Fibroblast of lung (primary cell): ENCODE measurements around the gene TWSG1. TPM values are rescaled to one million over a fixed set of nuclear protein-coding genes. Genes with fewer than 3 reads are reported as not detected.

ENCODE experiments used
- DNase-seq, 2 donors: peaks; one replicate each; pipeline versions ENCODE4 v3.0.0 to v3.0.0-alpha.2; 2010; ENCODE audit warnings: low read depth in 2 of 2
- H2AFZ ChIP-seq: 2 replicates; pipeline ENCODE4 v1.5.1; 2012; ENCODE audit warnings: low read length, control low read depth, inconsistent platforms
- H3K27ac ChIP-seq: 2 replicates; pipeline ENCODE4 v1.5.1; 2011; ENCODE audit warnings: low read length, control low read depth; ENCODE audit not compliant: insufficient read depth
- H3K27me3 ChIP-seq: 2 replicates; pipeline ENCODE4 v1.5.1; 2011; ENCODE audit warnings: mild to moderate bottlenecking, low read length; ENCODE audit not compliant: control insufficient read depth, insufficient read depth
- H3K36me3 ChIP-seq: 2 replicates; pipeline ENCODE4 v1.5.1; 2011; ENCODE audit warnings: low read length; ENCODE audit not compliant: control insufficient read depth, insufficient read depth
- H3K4me1 ChIP-seq: 2 replicates; pipeline ENCODE4 v1.5.1; 2011; ENCODE audit warnings: low read length; ENCODE audit not compliant: control insufficient read depth, insufficient read depth; ENCODE audit errors: extremely low read depth
- H3K4me2 ChIP-seq: 2 replicates; pipeline ENCODE4 v1.5.1; 2011; ENCODE audit warnings: low read length, control low read depth; ENCODE audit not compliant: insufficient read depth; ENCODE audit errors: extremely low read depth
- H3K4me3 ChIP-seq, 4 experiments: fragments of 200-600 bp in 1 of 4; sonication (generic) in 1 of 4; replicated peaks in 1 of 4; 2 replicates each; pipeline ENCODE4 v1.5.1; 2011 to 2016; ENCODE audit warnings: low read length in 4 of 4, low read depth in 3 of 4, mild to moderate bottlenecking in 3 of 4, control low read depth in 2 of 4, inconsistent platforms in 1 of 4, mixed read lengths in 1 of 4; ENCODE audit not compliant: insufficient read depth in 1 of 4; ENCODE audit errors: control extremely low read depth in 1 of 4
- H3K79me2 ChIP-seq: 2 replicates; pipeline ENCODE4 v1.5.1; 2012; ENCODE audit warnings: mild to moderate bottlenecking, low read length, inconsistent platforms; ENCODE audit not compliant: control insufficient read depth, insufficient read depth
- H3K9ac ChIP-seq: 2 replicates; pipeline ENCODE4 v1.5.1; 2011; ENCODE audit warnings: mild to moderate bottlenecking, low read length, control low read depth; ENCODE audit not compliant: insufficient read depth
- H3K9me3 ChIP-seq: 2 replicates; pipeline ENCODE4 v1.5.1; 2012; ENCODE audit warnings: low read depth, low read length; ENCODE audit not compliant: control insufficient read depth, insufficient read depth
- H4K20me1 ChIP-seq: 2 replicates; pipeline ENCODE4 v1.5.1; 2011; ENCODE audit warnings: low read length; ENCODE audit not compliant: control insufficient read depth, insufficient read depth; ENCODE audit errors: extremely low read depth
- CTCF ChIP-seq, 2 donors: IDR thresholded peaks in 1 of 2; conservative IDR thresholded peaks in 1 of 2; 1 replicate in 1 of 2; 2 replicates in 1 of 2; pipeline ENCODE4 v1.5.1; 2011 to 2012; ENCODE audit warnings: low read length in 2 of 2, control low read depth in 1 of 2, inconsistent platforms in 1 of 2, low read depth in 1 of 2, mild to moderate bottlenecking in 1 of 2
- EZH2 ChIP-seq: IDR thresholded peaks from 2 replicates; pipeline ENCODE4 v1.5.1; 2012; ENCODE audit warnings: low read length, control low read depth, mild to moderate bottlenecking; ENCODE audit errors: missing control alignments
- polyA plus RNA-seq, 2 donors: library from polyadenylated mRNA; depleted of rRNA in 1 of 2; stranded (reverse) in 1 of 2; unstranded in 1 of 2; fragments of >200 nt; gene quantifications; 2 replicates each; pipeline ENCODE4 v1.2.1, GENCODE V29; 2011 to 2012; ENCODE audit warnings: missing spikeins in 1 of 2
- total RNA-seq: library from RNA; depleted of rRNA; stranded (reverse); fragments of >200 nt; gene quantifications from 2 replicates; pipeline ENCODE4 v1.2.1, GENCODE V29; 2014

TWSG1 gene
- total and polyA plus RNA-seq, 2 donors (not counting 1 experiment from before 2014, with no cell fraction given): 188 to 216 TPM

DNA sequence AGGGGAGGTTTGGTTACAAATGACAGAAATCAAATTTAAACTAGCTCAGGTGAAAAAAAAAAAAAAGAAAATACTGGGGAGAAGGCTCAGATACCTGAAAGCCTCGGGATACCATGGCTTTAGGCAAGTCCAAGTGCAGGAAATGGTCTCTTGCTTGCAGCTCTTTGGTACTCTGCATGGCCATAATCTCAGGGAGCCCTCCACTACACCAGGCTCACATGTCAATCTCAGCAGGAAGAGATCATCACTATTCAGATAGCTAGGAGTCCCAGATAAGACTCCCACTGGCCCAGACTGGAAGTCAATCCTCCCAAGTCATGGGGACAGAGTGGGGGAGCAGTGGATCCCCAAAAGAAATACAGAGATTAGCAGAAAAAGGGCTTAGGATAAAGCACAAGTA is 75.9 kb downstream of the TWSG1 start:
- H3K79me2 ChIP-seq: no peaks in the 10 kb centered on the region
- H2AFZ ChIP-seq: no peak overlapping the region
- no peaks in the 10 kb centered on the region for H3K9me3 ChIP-seq
- H3K4me3 ChIP-seq: no peak overlapping the region
- H3K27ac ChIP-seq: no peak overlapping the region
- H3K4me1 ChIP-seq: no peaks in the 10 kb centered on the region
- no peak for DNase-seq
- H3K36me3 ChIP-seq: no peaks in the 10 kb centered on the region
- H4K20me1 ChIP-seq: no peaks in the 10 kb centered on the region
- no peaks in the 10 kb centered on the region for H3K27me3 ChIP-seq
- H3K9ac ChIP-seq: no peak overlapping the region
- no peak overlapping the region for H3K4me2 ChIP-seq
- TF ChIP-seq CTCF (conservative IDR thresholded peaks at IDR 0.05 in 1 of 2, IDR thresholded peaks at IDR 0.05 in 1 of 2; ENCODE audit: low read depth in 1 of 2, low read length in 2 of 2): no peak
- TF ChIP-seq EZH2: no peak

GRCh38 chr18:9413576-9413975 is 79.0 kb downstream of the TWSG1 start:
- no peak overlapping the region for H3K4me2 ChIP-seq

GRCh38 chr18:9416563-9417072 is 82.0 kb downstream of the TWSG1 start:
- Histone ChIP-seq H3K36me3 (no peaks in the 10 kb centered on the region), H4K20me1 (no peaks in the 10 kb centered on the region), H3K4me2 (peak overlapping the region; percentile 65), H3K27ac (no peak overlapping the region), H3K27me3 (no peaks in the 10 kb centered on the region), H2AFZ (peak overlapping the region; percentile 63), H3K9ac (no peak overlapping the region), H3K4me3 (no peak overlapping the region), H3K79me2 (no peaks in the 10 kb centered on the region), H3K4me1 (no peaks in the 10 kb centered on the region), H3K9me3 (no peaks in the 10 kb centered on the region)
- no peak for TF ChIP-seq CTCF (conservative IDR thresholded peaks at IDR 0.05 in 1 of 2, IDR thresholded peaks at IDR 0.05 in 1 of 2; ENCODE audit: low read depth in 1 of 2, low read length in 2 of 2)
- no peak for TF ChIP-seq EZH2
- peak in 1 of 2 donors; percentile 20 for DNase-seq

More at GRCh38 chr18:9413576-9413975, 79.0 kb downstream of the TWSG1 start:
- no peaks in the 10 kb centered on the region for H3K27me3 ChIP-seq
- TF ChIP-seq CTCF (conservative IDR thresholded peaks at IDR 0.05 in 1 of 2, IDR thresholded peaks at IDR 0.05 in 1 of 2; ENCODE audit: low read depth in 1 of 2, low read length in 2 of 2): no peak
- no peak for TF ChIP-seq EZH2
- no peaks in the 10 kb centered on the region for H3K36me3 ChIP-seq
- H2AFZ ChIP-seq: no peak overlapping the region
- no peak overlapping the region for H3K27ac ChIP-seq
- peak; percentile 60 to 83 for DNase-seq
- H3K4me3 ChIP-seq: no peak overlapping the region
- H3K9me3 ChIP-seq: no peaks in the 10 kb centered on the region
- no peaks in the 10 kb centered on the region for H3K4me1 ChIP-seq
- no peak overlapping the region for H3K9ac ChIP-seq
- H3K79me2 ChIP-seq: no peaks in the 10 kb centered on the region
- no peaks in the 10 kb centered on the region for H4K20me1 ChIP-seq
